Measurements from ENCODE around the gene CLMP. TPM values are rescaled to one million over a fixed set of nuclear protein-coding genes. Genes with fewer than 3 reads are reported as not detected.

Gene CLMP
- polyA plus RNA-seq, 3 donors: 29.1 to 34.4 (median 29.7) TPM

GRCh38 chr11:123055191-123055901 is 139.7 kb downstream of the CLMP start:
- no peak for DNase-seq (ENCODE audit: extremely low read depth in 1 of 11, low read depth in 9 of 11, low spot score in 4 of 11)

- peak in 5 of 11 donors; percentile 33 to 76 (median 57) for DNase-seq (ENCODE audit: extremely low read depth in 1 of 11, low read depth in 9 of 11, low spot score in 4 of 11)
These were observed 140.6 kb downstream of the CLMP start for GRCh38 chr11:123054301-123055065.

GRCh38 chr11:123052901-123053721 is 141.9 kb downstream of the CLMP start:
- no peak for DNase-seq (ENCODE audit: extremely low read depth in 1 of 11, low read depth in 9 of 11, low spot score in 4 of 11)

GRCh38 chr11:123051634-123052033 is 143.4 kb downstream of the CLMP start:
- no peak for DNase-seq (ENCODE audit: extremely low read depth in 1 of 11, low read depth in 9 of 11, low spot score in 4 of 11)

GRCh38 chr11:123051146-123051545 is 143.9 kb downstream of the CLMP start:
- no peak for DNase-seq (ENCODE audit: extremely low read depth in 1 of 11, low read depth in 9 of 11, low spot score in 4 of 11)

GRCh38 chr11:123047947-123048293 is 147.1 kb downstream of the CLMP start:
- DNase-seq (ENCODE audit: extremely low read depth in 1 of 11, low read depth in 9 of 11, low spot score in 4 of 11): no peak

GRCh38 chr11:123047266-123047946 is 147.6 kb downstream of the CLMP start:
- DNase-seq (ENCODE audit: extremely low read depth in 1 of 11, low read depth in 9 of 11, low spot score in 4 of 11): no peak

GRCh38 chr11:123046473-123047259 is 148.4 kb downstream of the CLMP start:
- DNase-seq (ENCODE audit: extremely low read depth in 1 of 11, low read depth in 9 of 11, low spot score in 4 of 11): no peak

GRCh38 chr11:123045101-123045500 is 149.9 kb downstream of the CLMP start:
- DNase-seq (ENCODE audit: extremely low read depth in 1 of 11, low read depth in 9 of 11, low spot score in 4 of 11): no peak

GRCh38 chr11:123041185-123041584 is 153.9 kb downstream of the CLMP start:
- DNase-seq (ENCODE audit: extremely low read depth in 1 of 11, low read depth in 9 of 11, low spot score in 4 of 11): no peak

- no peak for DNase-seq (ENCODE audit: extremely low read depth in 1 of 11, low read depth in 9 of 11, low spot score in 4 of 11)
These were observed 155.0 kb downstream of the CLMP start for GRCh38 chr11:123040111-123040432.

- DNase-seq (ENCODE audit: extremely low read depth in 1 of 11, low read depth in 9 of 11, low spot score in 4 of 11): no peak
These were observed 159.2 kb downstream of the CLMP start for GRCh38 chr11:123035831-123036230.

- DNase-seq (ENCODE audit: extremely low read depth in 1 of 11, low read depth in 9 of 11, low spot score in 4 of 11): no peak
These were observed 160.5 kb downstream of the CLMP start for GRCh38 chr11:123034597-123034996.

GRCh38 chr11:123033895-123034294 is 161.2 kb downstream of the CLMP start:
- DNase-seq (ENCODE audit: extremely low read depth in 1 of 11, low read depth in 9 of 11, low spot score in 4 of 11): no peak

- DNase-seq (ENCODE audit: extremely low read depth in 1 of 11, low read depth in 9 of 11, low spot score in 4 of 11): no peak
These were observed 164.5 kb downstream of the CLMP start for GRCh38 chr11:123030517-123030916.

GRCh38 chr11:123020968-123021367 is 174.1 kb downstream of the CLMP start:
- DNase-seq (ENCODE audit: extremely low read depth in 1 of 11, low read depth in 9 of 11, low spot score in 4 of 11): peak in 1 of 11 donors; percentile 5
